H54 (cell line): ENCODE results near the gene UBE2G1.
"Not testable (repeated sequence)": the region's sequence is repeated elsewhere in the genome, so short reads cannot be mapped to it uniquely, and the experiment has no call there.

Source experiments
- DNase-seq: peaks from one replicate; pipeline ENCODE4 v3.0.0; 2011; ENCODE audit warnings: low spot score, mixed read lengths; ENCODE audit not compliant: insufficient read length
- FAIRE-seq: peaks from 3 replicates; lab custom pipeline; 2011; peaks lifted over from hg19 to GRCh38; lab: Jason Lieb, UNC
- POLR2A ChIP-seq: IDR thresholded peaks from 2 replicates; pipeline ENCODE4 v1.6.1; 2011; ENCODE audit warnings: low read depth, mild to moderate bottlenecking, low read length

Gene UBE2G1

DNA sequence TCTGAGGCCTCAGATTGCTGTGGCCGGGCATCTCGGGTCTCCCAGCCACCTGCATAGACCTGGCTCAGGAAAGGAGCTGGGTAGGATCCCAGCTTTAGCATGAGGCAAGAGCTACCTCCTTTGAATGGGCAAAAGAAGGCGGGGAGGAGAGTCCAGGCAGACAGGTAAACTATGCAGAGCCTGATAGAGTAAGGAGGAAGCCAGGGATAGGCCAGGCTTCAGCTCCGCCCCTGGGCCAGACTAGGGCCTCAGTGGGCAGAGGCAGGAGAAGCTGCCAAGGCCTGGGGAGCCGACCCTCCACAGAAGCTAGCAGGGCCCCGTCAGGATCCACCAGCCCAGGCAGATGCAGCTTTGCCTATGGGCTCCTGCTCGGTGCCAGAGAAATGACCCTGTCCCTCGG is 22.6 kb upstream of the UBE2G1 start:
- TF ChIP-seq POLR2A: no peak
- FAIRE-seq: no peak
- no peak for DNase-seq

GRCh38 chr17:4387137-4387536 is 20.7 kb upstream of the UBE2G1 start:
- DNase-seq (no peak), FAIRE-seq (no peak)
- TF ChIP-seq POLR2A: no peak

- FAIRE-seq (no peak), DNase-seq (no peak)
- no peak for TF ChIP-seq POLR2A
Measured at GRCh38 chr17:4386406-4386805, 19.9 kb upstream of the UBE2G1 start.

DNA sequence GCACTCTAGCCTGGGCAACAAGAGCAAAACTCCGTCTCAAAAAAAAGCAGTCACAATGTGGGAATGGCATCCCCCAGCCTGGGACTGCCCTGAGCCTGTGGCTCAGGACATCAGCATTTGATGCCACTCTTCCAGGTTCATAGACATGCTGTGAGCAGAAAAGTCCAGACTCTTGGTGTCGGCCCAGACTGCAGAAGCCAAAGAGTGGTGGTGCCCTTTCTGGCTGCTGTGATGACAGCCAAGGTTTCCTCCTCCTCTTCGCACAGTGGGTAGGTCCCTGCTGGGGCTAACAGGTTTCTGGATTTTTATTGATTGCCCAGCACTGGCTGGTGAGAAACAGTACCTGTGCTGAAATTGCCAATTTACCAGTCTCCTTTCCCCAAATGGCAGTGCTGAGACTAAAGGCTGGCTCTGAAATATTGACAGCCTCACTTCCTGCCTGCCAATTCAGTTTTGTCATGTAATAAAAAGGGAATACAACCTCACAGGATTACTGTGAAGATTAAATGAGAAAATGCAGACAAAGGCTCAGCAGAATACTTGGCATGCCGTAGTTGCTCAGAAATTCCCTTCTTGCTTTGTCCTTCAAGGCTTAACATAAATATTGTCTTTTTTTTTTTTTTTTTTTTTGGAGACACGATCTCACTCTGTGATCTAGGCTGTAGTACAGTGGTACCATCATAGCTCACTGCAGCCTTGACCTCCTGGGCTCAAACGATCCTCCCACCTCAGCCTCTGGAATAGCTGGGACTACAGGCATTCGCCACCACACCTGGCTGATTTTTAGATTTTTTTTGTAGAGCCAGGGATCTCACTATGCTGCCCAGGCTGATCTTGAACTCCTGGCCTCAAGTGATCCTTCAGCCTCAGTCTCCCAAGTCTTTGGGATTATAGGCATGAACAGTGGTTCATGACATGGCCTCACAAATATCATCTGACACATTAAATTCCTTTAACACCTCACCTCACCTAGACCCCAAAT is 15.5 kb upstream of the UBE2G1 start:
- FAIRE-seq: no peak
- no peak for TF ChIP-seq POLR2A

GRCh38 chr17:4378626-4379025 is 12.2 kb upstream of the UBE2G1 start:
- TF ChIP-seq POLR2A: no peak
- FAIRE-seq (no peak), DNase-seq (no peak)

More for the DNA sequence above, 15.5 kb upstream of the UBE2G1 start:
- no peak for DNase-seq

DNA sequence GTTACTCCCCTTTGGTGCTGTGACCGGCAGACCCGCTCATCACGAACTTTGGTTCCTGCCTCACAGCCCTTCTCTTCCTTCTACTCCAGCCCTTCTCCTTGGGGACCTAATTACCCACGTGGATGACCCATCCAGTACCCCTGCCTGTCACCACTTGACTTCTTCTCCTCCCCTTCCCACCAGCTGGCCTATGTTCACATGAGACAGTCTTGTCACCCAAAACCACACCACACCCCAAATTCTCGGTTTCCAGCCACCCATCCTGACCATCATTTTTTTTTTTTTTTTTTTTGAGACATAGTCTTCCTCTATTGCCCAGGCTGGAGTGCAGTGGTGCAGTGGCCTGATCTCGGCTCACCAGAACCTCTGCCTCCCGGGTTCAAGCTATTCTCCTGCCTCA is 10.8 kb upstream of the UBE2G1 start:
- DNase-seq, FAIRE-seq: not testable (repeated sequence)

- DNase-seq, FAIRE-seq: not testable (repeated sequence)
Measured at GRCh38 chr17:4375796-4376440, 9.4 kb upstream of the UBE2G1 start.

DNA sequence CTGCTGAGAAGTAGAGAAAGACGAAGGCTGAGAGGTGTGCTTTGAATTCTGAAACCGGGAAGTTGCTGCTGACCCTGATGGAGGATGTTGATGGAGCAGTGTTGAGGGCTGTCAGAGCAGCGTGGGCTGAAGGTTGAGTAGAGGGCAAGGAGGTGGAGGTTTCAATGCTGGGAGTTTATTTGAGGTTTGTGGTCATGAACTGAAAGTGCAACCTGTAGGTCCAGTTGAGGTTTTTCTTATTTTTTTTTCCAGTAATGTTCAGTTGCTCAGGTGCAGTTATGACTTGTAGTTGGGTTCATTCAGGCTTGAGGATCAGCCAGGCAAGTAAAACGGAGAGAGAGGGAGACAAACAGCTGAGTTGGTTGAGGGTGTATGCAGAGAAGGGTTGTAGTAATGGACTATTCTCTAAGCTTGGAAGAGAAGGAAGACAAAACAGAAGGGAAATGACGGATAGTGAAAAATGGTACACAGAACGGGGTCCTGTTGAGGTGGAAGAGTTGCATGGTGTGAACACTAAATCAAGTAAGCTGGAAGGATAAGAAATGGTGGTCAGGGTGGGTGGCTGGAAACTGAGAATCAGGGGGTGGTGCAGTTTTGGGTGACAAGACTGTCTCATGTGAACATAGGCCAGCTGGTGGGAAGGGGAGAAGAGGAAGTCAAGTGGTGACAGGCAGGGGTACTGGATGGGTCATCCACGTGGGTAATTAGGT is 8.7 kb upstream of the UBE2G1 start:
- TF ChIP-seq POLR2A: no peak
- FAIRE-seq: no peak
- DNase-seq: no peak

DNA sequence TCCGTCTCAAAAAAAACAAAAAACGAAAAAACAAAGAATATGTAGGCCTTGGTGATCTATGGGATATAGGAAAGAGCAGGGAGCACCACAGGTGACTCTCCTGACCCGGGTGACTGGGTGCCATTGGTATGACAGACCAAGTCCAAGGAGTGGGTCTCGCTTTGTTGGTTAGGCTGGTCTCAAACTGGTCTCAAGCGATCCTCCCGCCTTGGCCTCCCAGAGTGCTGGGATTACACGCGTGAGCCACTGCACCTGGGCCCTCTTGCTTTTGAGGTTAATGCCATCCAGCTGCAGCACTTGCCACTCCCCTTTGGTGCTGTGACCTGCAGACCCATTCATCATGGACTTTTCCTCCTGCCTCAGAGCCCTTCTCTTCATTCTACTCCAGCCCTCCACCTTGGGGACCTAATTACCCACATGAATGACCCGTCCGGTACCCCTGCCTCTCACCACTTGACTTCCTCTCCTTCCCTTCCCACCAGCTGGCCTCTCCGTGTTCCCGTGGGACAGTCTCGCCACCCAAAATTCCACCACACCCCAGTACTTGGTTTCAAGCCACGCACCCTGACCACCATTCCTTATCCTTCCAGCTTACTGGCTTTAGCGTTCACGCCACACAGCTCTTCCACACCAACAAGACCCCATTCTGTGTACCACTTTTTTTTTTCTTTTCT is 3.2 kb upstream of the UBE2G1 start:
- TF ChIP-seq POLR2A: no peak
- DNase-seq: no peak
- FAIRE-seq: no peak

- FAIRE-seq: no peak
- no peak for TF ChIP-seq POLR2A
- DNase-seq: no peak
Measured at GRCh38 chr17:4368341-4368740, 1.9 kb upstream of the UBE2G1 start.

- DNase-seq, FAIRE-seq: not testable (repeated sequence)
Measured at GRCh38 chr17:4367177-4367576, 702 bp upstream of the UBE2G1 start.

DNA sequence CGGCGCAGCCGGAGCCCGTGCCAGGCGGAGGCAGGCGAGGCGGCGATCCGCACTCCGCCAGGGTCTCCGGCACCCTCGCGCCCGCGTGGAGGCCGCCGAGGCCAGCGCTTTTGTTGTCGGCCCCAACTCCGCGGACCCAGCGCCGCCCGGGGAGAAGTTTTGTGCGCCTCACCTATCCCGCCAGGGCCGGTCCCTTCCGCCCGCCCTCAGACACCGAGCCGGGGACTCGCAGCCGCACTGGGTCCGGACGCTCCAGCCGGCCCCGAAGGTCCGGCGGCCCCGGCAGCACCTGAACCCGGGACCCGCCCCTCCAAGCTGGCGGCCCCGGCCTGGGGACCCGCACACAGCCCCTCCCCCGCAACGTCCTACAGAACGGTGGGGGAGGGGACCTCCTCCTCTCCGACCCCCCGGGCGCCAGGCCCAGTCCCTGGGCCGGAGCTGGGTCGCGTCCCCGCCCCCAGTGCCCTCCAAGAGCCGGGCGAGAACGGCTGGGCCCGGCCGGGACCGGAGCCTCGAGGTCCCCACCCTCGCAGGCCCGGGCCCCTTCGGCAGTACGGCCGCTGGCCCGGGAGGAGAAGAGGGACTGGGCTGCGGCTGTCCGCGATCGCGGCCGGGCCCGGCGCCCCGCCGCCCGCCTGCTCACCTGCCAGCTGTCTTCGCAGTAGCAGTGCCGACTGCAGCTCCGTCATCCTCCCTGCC is 698 bp downstream of the UBE2G1 start:
- DNase-seq: peak; percentile 22
- TF ChIP-seq POLR2A: no peak

GRCh38 chr17:4365103-4365627 is 1.3 kb downstream of the UBE2G1 start:
- FAIRE-seq (no peak), DNase-seq (peak; percentile 88)
- peak; percentile 14; the same call in 1 of the 2 replicates for TF ChIP-seq POLR2A

More for the DNA sequence above, 698 bp downstream of the UBE2G1 start:
- FAIRE-seq: no peak
